MM.1S (cell line): ENCODE measurements around the gene ULK2.

Source experiments
- DNase-seq: peaks from one replicate; pipeline ENCODE4 v3.0.0-alpha.2; 2015
- H2AFZ ChIP-seq: fragments of 300-600 bp; sonication (generic); 2 replicates; pipeline ENCODE4 v1.6.0; 2016; ENCODE audit warnings: antibody characterized with exemption, low read length
- H3F3A ChIP-seq: fragments of 300-600 bp; sonication (generic); 2 replicates; pipeline ENCODE4 v1.6.1; 2016; ENCODE audit warnings: mild to moderate bottlenecking, antibody characterized with exemption, low read length, moderate library complexity, mixed read lengths; ENCODE audit not compliant: insufficient read depth
- H3K27ac ChIP-seq: fragments of 300-600 bp; sonication (generic); 2 replicates; pipeline ENCODE4 v1.5.1; 2016; ENCODE audit warnings: mild to moderate bottlenecking, low read length
- H3K27me3 ChIP-seq: fragments of 300-600 bp; sonication (generic); replicated peaks from 2 replicates; pipeline ENCODE4 v1.6.0; 2016; ENCODE audit warnings: low read length; ENCODE audit not compliant: insufficient read depth
- H3K36me3 ChIP-seq: fragments of 300-600 bp; sonication (generic); replicated peaks from 2 replicates; pipeline ENCODE4 v1.6.1; 2016; ENCODE audit warnings: mild to moderate bottlenecking, low read length, mixed read lengths; ENCODE audit not compliant: insufficient read depth
- H3K4me1 ChIP-seq: fragments of 300-600 bp; sonication (generic); 2 replicates; pipeline ENCODE4 v1.6.1; 2016; ENCODE audit warnings: low read length, mixed read lengths
- H3K4me2 ChIP-seq: fragments of 300-600 bp; sonication (generic); 2 replicates; pipeline ENCODE4 v1.6.0; 2016; ENCODE audit warnings: low read depth, low read length
- H3K4me3 ChIP-seq: fragments of 300-600 bp; sonication (generic); 2 replicates; pipeline ENCODE4 v1.5.1; 2016; ENCODE audit warnings: low read length, mixed read lengths
- H3K79me2 ChIP-seq: fragments of 300-600 bp; sonication (generic); 2 replicates; pipeline ENCODE4 v1.6.1; 2016; ENCODE audit warnings: mixed run types, low read length, mixed read lengths
- H3K9ac ChIP-seq: fragments of 300-600 bp; sonication (generic); 2 replicates; pipeline ENCODE4 v1.6.1; 2016; ENCODE audit warnings: low read length, mixed read lengths
- H3K9me2 ChIP-seq: fragments of 300-600 bp; sonication (generic); replicated peaks from 2 replicates; pipeline ENCODE4 v1.6.1; 2016; ENCODE audit warnings: mild to moderate bottlenecking, low read length, mixed read lengths; ENCODE audit not compliant: insufficient read depth
- H3K9me3 ChIP-seq: fragments of 300-600 bp; sonication (generic); replicated peaks from 2 replicates; pipeline ENCODE4 v1.6.1; 2016; ENCODE audit warnings: mild to moderate bottlenecking, low read length, mixed read lengths; ENCODE audit not compliant: insufficient read depth
- H4K20me1 ChIP-seq: fragments of 300-600 bp; sonication (generic); 2 replicates; pipeline ENCODE4 v1.6.1; 2016; ENCODE audit warnings: mild to moderate bottlenecking, low read length, moderate library complexity, mixed read lengths; ENCODE audit not compliant: insufficient read depth
- CTCF ChIP-seq: fragments of 300-600 bp; sonication (generic); IDR thresholded peaks from 2 replicates; pipeline ENCODE4 v1.5.1; 2016; ENCODE audit warnings: antibody characterized with exemption, low read length, mixed read lengths
- EZH2 ChIP-seq: fragments of 300-600 bp; sonication (generic); optimal IDR thresholded peaks from 2 replicates; pipeline ENCODE3; 2017; ENCODE audit warnings: low read depth, mild to moderate bottlenecking, antibody characterized with exemption, low read length, mixed read lengths
- EZH2phosphoT487 ChIP-seq: fragments of 300-600 bp; sonication (generic); IDR thresholded peaks from 2 replicates; pipeline ENCODE4 v1.6.1; 2018; ENCODE audit warnings: antibody characterized with exemption, low read length

ULK2 gene

DNA sequence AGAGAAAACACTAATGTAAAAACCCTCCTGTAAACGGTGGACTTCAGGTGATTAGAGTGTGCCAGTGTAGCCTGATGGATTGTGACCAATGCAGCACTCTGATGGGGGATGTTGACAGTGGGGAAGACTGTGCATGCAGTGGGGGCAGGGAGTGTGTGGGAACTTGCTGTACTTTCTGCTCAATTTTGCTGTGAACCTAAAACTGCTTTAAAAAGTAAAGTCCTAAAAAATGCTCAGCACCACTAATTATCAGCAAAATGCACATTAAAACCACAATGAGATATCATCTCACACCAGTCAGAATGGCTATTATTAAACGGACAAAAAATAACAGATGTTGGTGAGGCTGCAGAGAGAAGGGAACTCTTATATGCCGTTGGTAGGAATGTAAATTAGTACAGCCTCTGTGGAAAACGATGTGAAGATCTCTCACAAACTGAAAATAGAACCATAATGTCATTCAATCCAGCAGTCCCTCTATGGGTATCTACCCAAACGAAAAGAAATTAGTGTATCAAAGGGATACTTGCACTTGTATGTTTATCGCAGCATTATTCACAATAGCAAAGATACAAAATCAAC, 9.7 kb upstream of the ULK2 start:
- no peak for TF ChIP-seq CTCF
- TF ChIP-seq EZH2phosphoT487, result no peak
- no peak for TF ChIP-seq EZH2
- Histone ChIP-seq H3F3A (no peaks in the 10 kb centered on the region), H3K79me2 (no peaks in the 10 kb centered on the region), H3K4me2 (no peak overlapping the region), H3K9ac (no peak overlapping the region), H4K20me1 (no peaks in the 10 kb centered on the region), H2AFZ (no peak overlapping the region), H3K27me3 (no peaks in the 10 kb centered on the region), H3K4me1 (no peaks in the 10 kb centered on the region), H3K9me3 (no peaks in the 10 kb centered on the region), H3K27ac (no peak overlapping the region), H3K9me2 (no peaks in the 10 kb centered on the region), H3K36me3 (no peaks in the 10 kb centered on the region), H3K4me3 (no peak overlapping the region)
- no peak for DNase-seq

GRCh38 chr17:19876529-19877161, 8.9 kb upstream of the ULK2 start:
- H2AFZ ChIP-seq, result no peak overlapping the region
- no peaks in the 10 kb centered on the region for H3K79me2 ChIP-seq
- H3K4me1 ChIP-seq, result no peaks in the 10 kb centered on the region
- no peaks in the 10 kb centered on the region for H3K27me3 ChIP-seq
- H3F3A ChIP-seq, result no peaks in the 10 kb centered on the region
- no peaks in the 10 kb centered on the region for H3K9me2 ChIP-seq
- H3K9ac ChIP-seq, result no peak overlapping the region
- H3K9me3 ChIP-seq, result no peaks in the 10 kb centered on the region
- no peak for TF ChIP-seq EZH2phosphoT487
- no peak for TF ChIP-seq EZH2
- TF ChIP-seq CTCF, result no peak
- no peak for DNase-seq
- H3K4me2 ChIP-seq, result no peak overlapping the region
- H3K36me3 ChIP-seq, result no peaks in the 10 kb centered on the region
- H4K20me1 ChIP-seq, result no peaks in the 10 kb centered on the region
- no peak overlapping the region for H3K4me3 ChIP-seq
- no peak overlapping the region for H3K27ac ChIP-seq

GRCh38 chr17:19874256-19874655, 6.5 kb upstream of the ULK2 start:
- TF ChIP-seq EZH2phosphoT487 (no peak), EZH2 (no peak), CTCF (no peak)
- Histone ChIP-seq H3F3A (no peaks in the 10 kb centered on the region), H3K36me3 (no peaks in the 10 kb centered on the region), H3K4me3 (no peak overlapping the region), H3K9ac (no peak overlapping the region), H2AFZ (no peak overlapping the region), H3K27ac (no peak overlapping the region), H3K9me2 (no peaks in the 10 kb centered on the region), H4K20me1 (no peaks in the 10 kb centered on the region), H3K27me3 (no peaks in the 10 kb centered on the region), H3K4me2 (no peak overlapping the region), H3K9me3 (no peaks in the 10 kb centered on the region), H3K4me1 (no peaks in the 10 kb centered on the region), H3K79me2 (no peaks in the 10 kb centered on the region)
- no peak for DNase-seq
